Astrocyte (in vitro differentiated cells and primary cell): ENCODE data around the gene AMH. TPM values are rescaled to one million over a fixed set of nuclear protein-coding genes. Genes with fewer than 3 reads are reported as not detected.

Source experiments
- DNase-seq: peaks from one replicate; pipeline ENCODE4 v3.0.0-alpha.2; 2010; ENCODE audit warnings: low read depth
- FAIRE-seq: peaks from 2 replicates; lab custom pipeline; 2011; peaks lifted over from hg19 to GRCh38; lab: Jason Lieb, UNC
- H2AFZ ChIP-seq: 2 replicates; pipeline ENCODE4 v1.6.0; 2012; ENCODE audit warnings: low read depth, low read length, inconsistent platforms
- H3K27ac ChIP-seq: 2 replicates; pipeline ENCODE4 v1.5.1; 2011; ENCODE audit warnings: low read depth, low read length, inconsistent platforms
- H3K27me3 ChIP-seq: 2 replicates; pipeline ENCODE4 v1.6.0; 2011; ENCODE audit warnings: low read length, inconsistent platforms; ENCODE audit not compliant: insufficient read depth
- H3K36me3 ChIP-seq: 2 replicates; pipeline ENCODE4 v1.5.1; 2011; ENCODE audit warnings: low read length, inconsistent platforms; ENCODE audit not compliant: insufficient read depth
- H3K4me1 ChIP-seq: 2 replicates; pipeline ENCODE4 v1.5.1; 2011; ENCODE audit warnings: low read length, inconsistent platforms; ENCODE audit not compliant: insufficient read depth
- H3K4me2 ChIP-seq: 2 replicates; pipeline ENCODE4 v1.6.0; 2012; ENCODE audit warnings: low read length, inconsistent platforms
- H3K4me3 ChIP-seq: 2 replicates; pipeline ENCODE4 v1.5.1; 2011; ENCODE audit warnings: low read depth, mild to moderate bottlenecking, low read length, inconsistent platforms; ENCODE audit not compliant: insufficient read depth
- H3K79me2 ChIP-seq: 2 replicates; pipeline ENCODE4 v1.6.0; 2012; ENCODE audit warnings: mild to moderate bottlenecking, low read length, inconsistent platforms; ENCODE audit not compliant: insufficient read depth
- H3K9ac ChIP-seq: 2 replicates; pipeline ENCODE4 v1.6.0; 2012; ENCODE audit warnings: mild to moderate bottlenecking, low read length, inconsistent platforms
- H3K9me3 ChIP-seq: 2 replicates; pipeline ENCODE4 v1.5.1; 2012; ENCODE audit warnings: low read depth, mild to moderate bottlenecking, low read length, inconsistent platforms; ENCODE audit not compliant: insufficient read depth
- H4K20me1 ChIP-seq: 2 replicates; pipeline ENCODE4 v1.6.0; 2012; ENCODE audit warnings: low read length, inconsistent platforms; ENCODE audit not compliant: insufficient read depth
- H3K27ac Mint-ChIP-seq: one replicate; pipeline ENCODE4 v1.8.0; 2021; ENCODE audit warnings: mild to moderate bottlenecking, mixed read lengths; ENCODE audit not compliant: unreplicated experiment
- H3K27me3 Mint-ChIP-seq: one replicate; pipeline ENCODE4 v1.8.0; 2021; ENCODE audit warnings: low read depth, mixed read lengths; ENCODE audit not compliant: unreplicated experiment
- H3K36me3 Mint-ChIP-seq: one replicate; pipeline ENCODE4 v1.8.0; 2021; ENCODE audit warnings: low read depth, mixed read lengths; ENCODE audit not compliant: unreplicated experiment
- H3K4me1 Mint-ChIP-seq: one replicate; pipeline ENCODE4 v1.8.0; 2021; ENCODE audit warnings: low read depth, mixed read lengths; ENCODE audit not compliant: unreplicated experiment
- H3K4me3 Mint-ChIP-seq: one replicate; pipeline ENCODE4 v1.8.0; 2021; ENCODE audit warnings: mild to moderate bottlenecking, moderate library complexity, mixed read lengths; ENCODE audit not compliant: unreplicated experiment
- H3K9me3 Mint-ChIP-seq: one replicate; pipeline ENCODE4 v1.8.0; 2021; ENCODE audit warnings: mild to moderate bottlenecking, mixed read lengths; ENCODE audit not compliant: unreplicated experiment
- EZH2 ChIP-seq: IDR thresholded peaks from 2 replicates; pipeline ENCODE4 v1.6.1; 2012; ENCODE audit warnings: mild to moderate bottlenecking, low read length, inconsistent platforms; ENCODE audit not compliant: insufficient read depth
- total RNA-seq: library from RNA; stranded (reverse); gene quantifications from 2 replicates; pipeline ENCODE4 v1.2.1, GENCODE V29; 2021
- TF ChIP-seq, protein P1 (sequence below): IDR thresholded peaks from 2 replicates; pipeline ENCODE4 v1.5.1; 2011; ENCODE audit warnings: low read depth, mild to moderate bottlenecking, inconsistent platforms, low read length, moderate library complexity; ENCODE audit not compliant: insufficient read depth

The AMH gene
- total RNA-seq, 1 donor from 2014 or later: 4.6 TPM

DNA sequence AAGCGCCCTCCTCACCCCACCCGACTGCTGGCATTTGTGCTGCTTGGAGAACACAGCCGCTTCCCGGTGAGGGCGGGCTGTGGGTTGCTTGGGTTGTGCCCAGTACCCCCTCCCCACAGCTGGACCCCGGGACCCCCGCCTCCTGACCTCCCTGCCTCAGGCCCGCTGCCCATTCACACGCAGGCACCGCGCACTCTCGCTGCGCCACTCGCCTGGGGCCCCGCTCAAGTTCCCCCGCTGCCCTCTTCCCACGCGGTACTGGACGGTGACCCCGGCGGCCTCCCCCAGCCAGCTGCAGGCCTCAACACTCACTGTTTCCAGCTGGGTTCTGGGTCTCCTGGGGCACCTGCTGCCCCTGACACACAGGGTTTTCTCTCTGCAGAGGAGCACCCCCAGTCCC is 29.4 kb upstream of the AMH start:
- H3K9ac ChIP-seq: no peak overlapping the region
- no peak overlapping the region for H2AFZ ChIP-seq
- no peak overlapping the region for H3K4me2 ChIP-seq
- FAIRE-seq: no peak
- no peaks in the 10 kb centered on the region for H3K4me1 Mint-ChIP-seq
- H3K36me3 ChIP-seq: peaks cover 5% of the 10 kb centered on the region
- no peaks in the 10 kb centered on the region for H3K27me3 Mint-ChIP-seq
- DNase-seq: no peak
- no peak overlapping the region for H3K4me3 Mint-ChIP-seq
- no peak overlapping the region for H3K27ac Mint-ChIP-seq
- peaks cover 8% of the 10 kb centered on the region for H3K4me1 ChIP-seq
- no peak overlapping the region for H3K4me3 ChIP-seq
- no peaks in the 10 kb centered on the region for H3K9me3 ChIP-seq
- peaks cover 9% of the 10 kb centered on the region for H3K36me3 Mint-ChIP-seq
- peaks cover 3% of the 10 kb centered on the region for H3K79me2 ChIP-seq
- no peaks in the 10 kb centered on the region for H3K9me3 Mint-ChIP-seq
- TF ChIP-seq, protein P1, sequence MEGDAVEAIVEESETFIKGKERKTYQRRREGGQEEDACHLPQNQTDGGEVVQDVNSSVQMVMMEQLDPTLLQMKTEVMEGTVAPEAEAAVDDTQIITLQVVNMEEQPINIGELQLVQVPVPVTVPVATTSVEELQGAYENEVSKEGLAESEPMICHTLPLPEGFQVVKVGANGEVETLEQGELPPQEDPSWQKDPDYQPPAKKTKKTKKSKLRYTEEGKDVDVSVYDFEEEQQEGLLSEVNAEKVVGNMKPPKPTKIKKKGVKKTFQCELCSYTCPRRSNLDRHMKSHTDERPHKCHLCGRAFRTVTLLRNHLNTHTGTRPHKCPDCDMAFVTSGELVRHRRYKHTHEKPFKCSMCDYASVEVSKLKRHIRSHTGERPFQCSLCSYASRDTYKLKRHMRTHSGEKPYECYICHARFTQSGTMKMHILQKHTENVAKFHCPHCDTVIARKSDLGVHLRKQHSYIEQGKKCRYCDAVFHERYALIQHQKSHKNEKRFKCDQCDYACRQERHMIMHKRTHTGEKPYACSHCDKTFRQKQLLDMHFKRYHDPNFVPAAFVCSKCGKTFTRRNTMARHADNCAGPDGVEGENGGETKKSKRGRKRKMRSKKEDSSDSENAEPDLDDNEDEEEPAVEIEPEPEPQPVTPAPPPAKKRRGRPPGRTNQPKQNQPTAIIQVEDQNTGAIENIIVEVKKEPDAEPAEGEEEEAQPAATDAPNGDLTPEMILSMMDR: no peak
- TF ChIP-seq EZH2: no peak
- peaks cover 19% of the 10 kb centered on the region for H4K20me1 ChIP-seq
- no peak overlapping the region for H3K27ac ChIP-seq
- H3K27me3 ChIP-seq: no peaks in the 10 kb centered on the region

DNA sequence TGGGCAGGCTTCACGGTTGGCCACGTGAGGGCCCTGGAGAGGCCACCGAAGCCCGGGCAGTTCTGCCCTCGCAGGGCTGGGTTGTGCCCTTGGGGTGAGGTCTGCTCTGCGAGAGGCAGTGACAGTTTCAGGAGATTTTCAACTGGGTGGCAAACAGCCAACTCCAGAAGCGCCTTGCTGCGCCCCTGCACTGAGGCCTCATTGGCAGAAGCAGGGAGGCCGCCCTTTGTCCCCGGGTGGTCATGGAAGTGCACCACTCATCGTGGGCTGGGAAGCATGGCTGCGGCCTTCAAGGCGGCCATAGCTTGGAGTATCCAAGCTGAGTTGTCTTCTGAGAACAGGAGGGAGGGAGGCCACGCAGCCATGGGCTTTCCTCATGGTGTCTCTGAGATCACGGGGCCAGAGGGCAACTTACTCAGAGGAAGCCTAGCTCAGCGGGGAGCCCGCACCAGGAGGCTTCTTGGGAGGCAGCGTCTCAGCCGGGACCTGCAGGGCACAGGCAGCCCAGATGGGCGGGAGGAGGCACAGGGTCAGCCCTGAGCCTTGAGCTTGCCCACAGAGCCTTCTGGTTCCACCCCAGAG is 27.8 kb upstream of the AMH start:
- FAIRE-seq (no peak), DNase-seq (no peak)
- TF ChIP-seq, protein P1: no peak
- no peak for TF ChIP-seq EZH2
- Histone ChIP-seq H3K9me3 (no peaks in the 10 kb centered on the region), H3K4me2 (peak overlapping the region; percentile 7), H4K20me1 (peaks cover 22% of the 10 kb centered on the region), H3K27me3 (no peaks in the 10 kb centered on the region), H3K4me1 (peaks cover 8% of the 10 kb centered on the region), H3K9ac (peak overlapping the region; percentile 23), H3K4me3 (no peak overlapping the region), H3K27ac (peak overlapping the region; percentile 2), H3K79me2 (peaks cover 3% of the 10 kb centered on the region), H3K36me3 (peaks cover 6% of the 10 kb centered on the region), H2AFZ (no peak overlapping the region)
- no peaks in the 10 kb centered on the region for H3K4me1 Mint-ChIP-seq
- H3K27me3 Mint-ChIP-seq: no peaks in the 10 kb centered on the region
- peaks cover 11% of the 10 kb centered on the region for H3K36me3 Mint-ChIP-seq
- H3K4me3 Mint-ChIP-seq: no peak overlapping the region
- H3K27ac Mint-ChIP-seq: no peak overlapping the region
- no peaks in the 10 kb centered on the region for H3K9me3 Mint-ChIP-seq

DNA sequence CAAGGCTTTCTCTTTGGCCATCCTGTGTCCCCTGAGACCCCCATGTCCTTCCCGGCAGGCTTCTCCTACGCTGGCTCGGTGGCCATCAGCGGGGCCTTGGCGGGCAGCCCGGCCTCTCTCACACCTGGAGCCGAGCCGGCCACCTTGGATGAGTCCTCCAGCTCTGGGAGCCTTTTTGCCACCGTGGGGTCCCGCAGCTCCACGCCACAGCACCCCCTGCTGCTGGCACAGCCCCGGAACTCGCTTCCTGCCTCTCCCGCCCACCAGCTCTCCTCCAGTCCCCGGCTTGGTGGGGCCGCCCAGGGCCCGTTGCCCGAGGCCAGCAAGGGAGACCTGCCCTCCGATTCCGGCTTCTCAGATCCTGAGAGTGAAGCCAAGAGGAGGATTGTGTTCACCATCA is 27.2 kb upstream of the AMH start:
- no peaks in the 10 kb centered on the region for H3K4me1 Mint-ChIP-seq
- TF ChIP-seq, protein P1: no peak
- no peak for TF ChIP-seq EZH2
- peaks cover 6% of the 10 kb centered on the region for H3K36me3 ChIP-seq
- DNase-seq: no peak
- peak overlapping the region; percentile 23 for H3K9ac ChIP-seq
- H3K27me3 ChIP-seq: no peaks in the 10 kb centered on the region
- H3K79me2 ChIP-seq: peaks cover 3% of the 10 kb centered on the region
- FAIRE-seq: no peak
- no peak overlapping the region for H3K27ac ChIP-seq
- H3K4me2 ChIP-seq: no peak overlapping the region
- peaks cover 8% of the 10 kb centered on the region for H3K4me1 ChIP-seq
- no peaks in the 10 kb centered on the region for H3K27me3 Mint-ChIP-seq
- H3K36me3 Mint-ChIP-seq: peaks cover 11% of the 10 kb centered on the region
- H3K27ac Mint-ChIP-seq: no peak overlapping the region
- no peak overlapping the region for H2AFZ ChIP-seq
- H3K4me3 ChIP-seq: no peak overlapping the region
- no peaks in the 10 kb centered on the region for H3K9me3 Mint-ChIP-seq
- peaks cover 22% of the 10 kb centered on the region for H4K20me1 ChIP-seq
- H3K4me3 Mint-ChIP-seq: no peak overlapping the region
- no peaks in the 10 kb centered on the region for H3K9me3 ChIP-seq
